Measurements from ENCODE around the gene APOH.
"Not testable (repeated sequence)": the region's sequence is repeated elsewhere in the genome, so short reads cannot be mapped to it uniquely, and the experiment has no call there.

The APOH gene

GRCh38 chr17:66255112-66255511 lies 25.9 kb upstream of the APOH start:
- H3K4me2 ChIP-seq (ENCODE audit: low read length): no peak overlapping the region
- H3K4me3 ChIP-seq (ENCODE audit: low read depth, low read length): no peak overlapping the region
- H2AFZ ChIP-seq: peak overlapping the region; percentile 9
- no peak overlapping the region for H3K27ac ChIP-seq
- no peaks in the 10 kb centered on the region for H3K9me3 ChIP-seq (ENCODE audit: control insufficient read depth, low read length)
- peak; percentile 64 for TF ChIP-seq CTCF (IDR thresholded peaks at IDR 0.05)
- no peaks in the 10 kb centered on the region for H3K79me2 ChIP-seq
- peaks cover 9% of the 10 kb centered on the region for H3K4me1 ChIP-seq
- H3K27me3 ChIP-seq (ENCODE audit: control insufficient read depth, insufficient read depth, low read length): no peaks in the 10 kb centered on the region
- H3K36me3 ChIP-seq (ENCODE audit: control insufficient read depth, insufficient read depth, low read length): no peaks in the 10 kb centered on the region
- no peak overlapping the region for H3K9ac ChIP-seq

GRCh38 chr17:66253458-66253857 lies 24.2 kb upstream of the APOH start:
- H3K27ac ChIP-seq; H3K4me2 ChIP-seq (ENCODE audit: low read length); H3K4me3 ChIP-seq (ENCODE audit: low read depth, low read length); H3K9me3 ChIP-seq (ENCODE audit: control insufficient read depth, low read length); H3K36me3 ChIP-seq (ENCODE audit: control insufficient read depth, insufficient read depth, low read length); H3K4me1 ChIP-seq; H3K27me3 ChIP-seq (ENCODE audit: control insufficient read depth, insufficient read depth, low read length); H3K79me2 ChIP-seq; H3K9ac ChIP-seq; H2AFZ ChIP-seq: not testable (repeated sequence)

- Histone ChIP-seq H3K36me3 (ENCODE audit: control insufficient read depth, insufficient read depth, low read length) (no peaks in the 10 kb centered on the region), H3K4me1 (peaks cover 11% of the 10 kb centered on the region), H3K27me3 (ENCODE audit: control insufficient read depth, insufficient read depth, low read length) (no peaks in the 10 kb centered on the region), H3K4me2 (ENCODE audit: low read length) (no peak overlapping the region), H3K79me2 (no peaks in the 10 kb centered on the region), H3K27ac (peak overlapping the region; percentile 34), H2AFZ (peak overlapping the region; percentile 2), H3K9me3 (ENCODE audit: control insufficient read depth, low read length) (no peaks in the 10 kb centered on the region), H3K9ac (no peak overlapping the region), H3K4me3 (ENCODE audit: low read depth, low read length) (no peak overlapping the region)
- TF ChIP-seq CTCF (IDR thresholded peaks at IDR 0.05): no peak
These were observed 21.5 kb upstream of the APOH start for GRCh38 chr17:66250686-66251085.

- Histone ChIP-seq H3K27ac (no peak overlapping the region), H3K36me3 (ENCODE audit: control insufficient read depth, insufficient read depth, low read length) (no peaks in the 10 kb centered on the region), H3K9me3 (ENCODE audit: control insufficient read depth, low read length) (no peaks in the 10 kb centered on the region), H3K4me2 (ENCODE audit: low read length) (no peak overlapping the region), H3K4me1 (peaks cover 7% of the 10 kb centered on the region), H3K79me2 (no peaks in the 10 kb centered on the region), H2AFZ (no peak overlapping the region), H3K27me3 (ENCODE audit: control insufficient read depth, insufficient read depth, low read length) (no peaks in the 10 kb centered on the region), H3K9ac (no peak overlapping the region), H3K4me3 (ENCODE audit: low read depth, low read length) (no peak overlapping the region)
- no peak for TF ChIP-seq CTCF (IDR thresholded peaks at IDR 0.05)
These were observed 19.1 kb upstream of the APOH start for GRCh38 chr17:66248285-66248684.

- TF ChIP-seq CTCF (IDR thresholded peaks at IDR 0.05): no peak
- H3K9me3 ChIP-seq (ENCODE audit: control insufficient read depth, low read length): no peaks in the 10 kb centered on the region
- no peaks in the 10 kb centered on the region for H3K27me3 ChIP-seq (ENCODE audit: control insufficient read depth, insufficient read depth, low read length)
- peak overlapping the region; percentile 55 for H2AFZ ChIP-seq
- no peak overlapping the region for H3K27ac ChIP-seq
- H3K4me3 ChIP-seq (ENCODE audit: low read depth, low read length): no peak overlapping the region
- no peak overlapping the region for H3K9ac ChIP-seq
- peaks cover 2% of the 10 kb centered on the region for H3K4me1 ChIP-seq
- no peaks in the 10 kb centered on the region for H3K79me2 ChIP-seq
- H3K36me3 ChIP-seq (ENCODE audit: control insufficient read depth, insufficient read depth, low read length): no peaks in the 10 kb centered on the region
- no peak overlapping the region for H3K4me2 ChIP-seq (ENCODE audit: low read length)
These were observed 12.6 kb upstream of the APOH start for GRCh38 chr17:66241839-66242238.
